HepG2 (cell line): ENCODE measurements around the gene PRRC2A. TPM values are rescaled to one million over a fixed set of nuclear protein-coding genes. Genes with fewer than 3 reads are reported as not detected.

Source experiments
- ATAD3A ChIP-seq: sonication (generic); formaldehyde crosslinking; IDR thresholded peaks from 2 replicates; pipeline ENCODE4 v1.4.0; 2020; ENCODE audit warnings: missing genetic modification reagents
- ATF3 ChIP-seq: sonication (generic); formaldehyde crosslinking; IDR thresholded peaks from 2 replicates; pipeline ENCODE4 v1.4.0; 2020; ENCODE audit warnings: missing genetic modification reagents
- CHD2 ChIP-seq: IDR thresholded peaks from 2 replicates; pipeline ENCODE4 v1.6.1; 2011; ENCODE audit warnings: low read depth, low read length, improper control_type of control experiment
- CTCF ChIP-seq: sonication (generic); formaldehyde crosslinking; IDR thresholded peaks from 2 replicates; pipeline ENCODE4 v1.5.0; 2020; ENCODE audit warnings: mild to moderate bottlenecking, missing genetic modification reagents, moderate library complexity
- GRHL1 ChIP-seq: sonication (generic); formaldehyde crosslinking; conservative IDR thresholded peaks from 2 replicates; pipeline ENCODE4 v1.8.0; 2022; ENCODE audit warnings: missing genetic modification reagents
- HCFC1 ChIP-seq: fragments of 150-350 bp; IDR thresholded peaks from 2 replicates; pipeline ENCODE4 v1.6.1; 2014; ENCODE audit warnings: low read depth, low read length
- KDM4B ChIP-seq: sonication (generic); formaldehyde crosslinking; IDR thresholded peaks from 2 replicates; pipeline ENCODE4 v1.4.0; 2020; ENCODE audit warnings: missing genetic modification reagents
- NRL ChIP-seq: sonication (generic); formaldehyde crosslinking; IDR thresholded peaks from 2 replicates; pipeline ENCODE4 v1.5.0; 2020; ENCODE audit warnings: missing genetic modification reagents, mild to moderate bottlenecking, moderate library complexity, borderline replicate concordance
- POLR2AphosphoS2 ChIP-seq: IDR thresholded peaks from 2 replicates; pipeline ENCODE4 v1.6.1; 2011; ENCODE audit warnings: low read depth, low read length, improper control_type of control experiment
- REPIN1 ChIP-seq: sonication (generic); formaldehyde crosslinking; IDR thresholded peaks from 2 replicates; pipeline ENCODE4 v1.8.0; 2022; ENCODE audit warnings: missing genetic modification reagents, low read depth, mild to moderate bottlenecking, borderline replicate concordance
- TARDBP ChIP-seq: sonication (generic); formaldehyde crosslinking; IDR thresholded peaks from 2 replicates; pipeline ENCODE4 v1.8.0; 2022; ENCODE audit warnings: mild to moderate bottlenecking, missing genetic modification reagents
- TP53 ChIP-seq: sonication (generic); formaldehyde crosslinking; conservative IDR thresholded peaks from 2 replicates; pipeline ENCODE4 v1.4.0; 2020; ENCODE audit warnings: missing genetic modification reagents
- ZBTB46 ChIP-seq: sonication (generic); formaldehyde crosslinking; IDR thresholded peaks from 2 replicates; pipeline ENCODE4 v1.4.0; 2020; ENCODE audit warnings: mild to moderate bottlenecking, missing genetic modification reagents, borderline replicate concordance
- ZKSCAN5 ChIP-seq: sonication (generic); formaldehyde crosslinking; IDR thresholded peaks from 2 replicates; pipeline ENCODE4 v1.5.1; 2020; ENCODE audit warnings: mild to moderate bottlenecking, missing genetic modification reagents
- ZNF205 ChIP-seq: IDR thresholded peaks from 2 replicates; pipeline ENCODE4 v1.6.1; 2018; ENCODE audit warnings: missing biosample characterization, missing genetic modification reagents
- ZNF335 ChIP-seq: sonication (generic); formaldehyde crosslinking; IDR thresholded peaks from 2 replicates; pipeline ENCODE4 v1.4.0; 2020; ENCODE audit warnings: missing genetic modification reagents
- ZNF460 ChIP-seq: sonication (generic); formaldehyde crosslinking; IDR thresholded peaks from 2 replicates; pipeline ENCODE4 v1.5.1; 2020; ENCODE audit warnings: missing genetic modification reagents, mild to moderate bottlenecking, borderline replicate concordance
- ZNF484 ChIP-seq: sonication (generic); formaldehyde crosslinking; IDR thresholded peaks from 2 replicates; pipeline ENCODE4 v1.5.1; 2020; ENCODE audit warnings: mild to moderate bottlenecking, low read depth, missing genetic modification reagents, borderline replicate concordance
- ZNF672 ChIP-seq: sonication (generic); formaldehyde crosslinking; IDR thresholded peaks from 2 replicates; pipeline ENCODE4 v1.8.1; 2022; ENCODE audit warnings: missing genetic modification reagents
- polyA plus RNA-seq, 8 experiments: library from polyadenylated mRNA; depleted of rRNA in 3 of 8; stranded (reverse) in 7 of 8; unstranded in 1 of 8; fragments of >200 nt; fragmentation: Illumina TruSeq in 4 of 8; extraction: Trizol in 4 of 8; gene quantifications; 2 replicates each; pipeline versions ENCODE4 v1.2.1 to v1.2.3, GENCODE V29; 2011 to 2016; ENCODE audit warnings: low read depth in 4 of 8, missing spikeins in 1 of 8, mixed read lengths in 1 of 8; ENCODE audit not compliant: insufficient read depth in 1 of 8
- total RNA-seq, 5 experiments: library from RNA; depleted of rRNA; stranded (reverse); fragments of >200 nt; fragmentation: Illumina TruSeq; extraction: Trizol; gene quantifications; 2 replicates each; pipeline ENCODE4 v1.2.3, GENCODE V29; 2016; ENCODE audit warnings: low read depth in 1 of 5
- TF ChIP-seq, protein P1 (sequence below): sonication (generic); formaldehyde crosslinking; IDR thresholded peaks from 2 replicates; pipeline ENCODE4 v1.4.0; 2020; ENCODE audit warnings: missing genetic modification reagents

PRRC2A gene
- total and polyA plus RNA-seq, 2 of the 13 experiments (the other 11 are each of a cell fraction or from before 2014, with no cell fraction given), result 38.9 to 47.4 TPM

DNA sequence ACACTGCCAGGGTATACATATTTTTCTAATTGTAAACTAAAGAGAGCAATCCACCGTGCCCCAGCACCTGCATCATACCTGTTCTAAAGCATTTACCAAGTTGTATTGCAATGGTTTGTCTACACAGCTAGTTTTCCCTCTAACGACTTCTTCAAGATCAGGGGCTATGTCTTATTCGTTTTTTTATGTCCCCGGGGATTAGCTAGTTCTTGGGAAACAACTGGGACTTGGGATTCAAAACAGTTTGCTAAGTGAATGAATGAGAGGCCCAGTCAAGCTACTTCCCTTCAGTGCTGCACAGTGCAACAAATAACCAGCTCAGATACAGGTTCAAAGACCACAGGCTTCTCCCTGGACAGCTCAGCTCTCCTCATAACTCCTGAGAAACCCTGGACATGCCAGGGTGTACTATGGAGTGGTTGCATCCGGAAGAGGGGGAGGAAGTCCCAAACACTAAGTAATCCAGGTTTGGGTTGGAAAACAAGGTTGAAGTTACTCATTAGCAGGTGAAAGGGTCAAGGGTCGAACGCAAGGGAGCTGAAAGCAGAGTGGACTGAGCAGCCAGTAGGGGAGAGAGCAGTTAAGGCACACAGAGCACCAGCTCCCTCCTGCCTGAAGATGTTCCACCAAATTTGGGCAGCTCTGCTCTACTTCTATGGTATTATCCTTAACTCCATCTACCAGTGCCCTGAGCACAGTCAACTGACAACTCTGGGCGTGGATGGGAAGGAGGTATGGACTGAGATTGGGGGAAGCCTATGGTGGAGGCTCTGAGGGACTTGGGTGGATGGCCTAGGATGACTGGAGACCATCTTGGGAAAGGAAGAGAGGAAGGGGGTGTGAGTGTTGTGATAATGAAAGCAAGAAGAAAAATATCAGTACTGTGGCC, 35.1 kb downstream of the PRRC2A start, which contains the start of gene APOM (continued):
- no peak for TF ChIP-seq ZNF672 (CRISPR knock-in tag)
- TF ChIP-seq ATAD3A (CRISPR knock-in tag), result no peak
- TF ChIP-seq ZBTB46 (CRISPR knock-in tag), result no peak
- TF ChIP-seq TP53 (CRISPR knock-in tag), result peak; percentile 50; the same call in 1 of the 2 replicates
- TF ChIP-seq ZNF335 (CRISPR knock-in tag), result peak; percentile 99
- TF ChIP-seq TARDBP, result peak; percentile 97
- TF ChIP-seq CTCF (CRISPR knock-in tag), result peak; percentile 47
- TF ChIP-seq ZNF205 (CRISPR knock-in tag), result peak; percentile 91
- peak; percentile 46; the same call in 1 of the 2 replicates for TF ChIP-seq HCFC1
- TF ChIP-seq KDM4B (CRISPR knock-in tag), result peak; percentile 94
- TF ChIP-seq POLR2AphosphoS2, result peak; percentile 60; the same call in 1 of the 2 replicates
- no peak for TF ChIP-seq ZNF484 (CRISPR knock-in tag)
- 0 out of 2 replicates have a peak, but pooled peaks have one; percentile 24 for TF ChIP-seq ATF3 (CRISPR knock-in tag)
- no peak; the same call in 1 of the 2 replicates for TF ChIP-seq ZNF460
- no peak for TF ChIP-seq NRL
- TF ChIP-seq, protein P1, sequence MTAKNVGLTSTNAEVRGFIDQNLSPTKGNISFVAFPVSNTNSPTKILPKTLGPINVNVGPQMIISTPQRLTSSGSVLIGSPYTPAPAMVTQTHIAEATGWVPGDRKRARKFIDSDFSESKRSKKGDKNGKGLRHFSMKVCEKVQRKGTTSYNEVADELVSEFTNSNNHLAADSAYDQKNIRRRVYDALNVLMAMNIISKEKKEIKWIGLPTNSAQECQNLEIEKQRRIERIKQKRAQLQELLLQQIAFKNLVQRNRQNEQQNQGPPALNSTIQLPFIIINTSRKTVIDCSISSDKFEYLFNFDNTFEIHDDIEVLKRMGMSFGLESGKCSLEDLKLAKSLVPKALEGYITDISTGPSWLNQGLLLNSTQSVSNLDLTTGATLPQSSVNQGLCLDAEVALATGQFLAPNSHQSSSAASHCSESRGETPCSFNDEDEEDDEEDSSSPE, result peak; percentile 60
- no peak for TF ChIP-seq CHD2
- peak; percentile 96 for TF ChIP-seq REPIN1 (CRISPR knock-in tag)
- 0 out of 2 replicates have a peak, but pooled peaks have one; percentile 45 for TF ChIP-seq ZKSCAN5 (CRISPR knock-in tag)
- TF ChIP-seq GRHL1 (CRISPR knock-in tag), result no peak
